ENCODE measurements around the gene TIMM17B. TPM values are rescaled to one million over a fixed set of nuclear protein-coding genes. Genes with fewer than 3 reads are reported as not detected.

TIMM17B gene
- total RNA-seq, 3 donors from 2014 or later (not counting 1 experiment from before 2014, with no cell fraction given) = 40.3 to 45.6 (median 44.5) TPM

GRCh38 chrX:48913605-48914366 lies 16.2 kb upstream of the TIMM17B start:
- WGBS (ENCODE audit: insufficient coverage) = 93% methylated on average over 4 of the region's 5 CpGs
- no peak overlapping the region for H3K4me3 ChIP-seq (ENCODE audit: low read length)

GRCh38 chrX:48911412-48912182 lies 14.0 kb upstream of the TIMM17B start, which contains the start of gene SLC35A2:
Gene SLC35A2 (minus strand): TSS chrX:48911646. CDS start chrX:48911636, 10 bp downstream.
- Histone ChIP-seq H3K4me3 (ENCODE audit: low read length) (peak within 1 kb of the TSS; percentile 68), H3K36me3 (ENCODE audit: control insufficient read depth, insufficient read depth, low read length) (peaks cover 39% of the 10 kb centered on the region), H3K27ac (ENCODE audit: low read length) (peak within 1 kb of the TSS; percentile 86), H3K27me3 (ENCODE audit: control insufficient read depth, insufficient read depth, low read length) (no peaks in the 10 kb centered on the region), H3K9me3 (ENCODE audit: control insufficient read depth, insufficient read depth, low read length) (no peaks in the 10 kb centered on the region), H3K4me1 (ENCODE audit: control insufficient read depth, insufficient read depth, low read length) (peaks cover 47% of the 10 kb centered on the region)
- no peaks in the 10 kb centered on the region for H3K9me3 Mint-ChIP-seq
- under 1% methylated on average over 60 of the region's 60 CpGs for WGBS (ENCODE audit: insufficient coverage)
- DNase-seq (peak; percentile 84 to 92), ATAC-seq (peak; percentile 75 to 87 (median 83))
- H3K4me3 Mint-ChIP-seq = peak within 1 kb of the TSS; percentile 92
- peaks cover 0 to 13% of the 10 kb centered on the region in 2 donors for H3K27me3 Mint-ChIP-seq (ENCODE audit: low read depth in 2 of 2)
- H3K36me3 Mint-ChIP-seq = no peaks in the 10 kb centered on the region
- intact Hi-C loops (cut with micrococcal nuclease) = loop anchor here (2.0 to 10.0 kb wide), 3 partner anchors 15 to 107 kb away; partner anchors contain the start of genes GRIPAP1, HDAC6, PQBP1 and TIMM17B
- peak within 1 kb of the TSS; percentile 94 to 97 for H3K27ac Mint-ChIP-seq
- H3K4me1 Mint-ChIP-seq = peaks cover 32 to 35% of the 10 kb centered on the region in 2 donors
- no peak for TF ChIP-seq CTCF (IDR thresholded peaks at IDR 0.05)

More at GRCh38 chrX:48913605-48914366, 16.2 kb upstream of the TIMM17B start:
- Mint-ChIP-seq H3K9me3 (no peaks in the 10 kb centered on the region), H3K36me3 (no peaks in the 10 kb centered on the region), H3K4me3 (peak overlapping the region; percentile 19), H3K27me3 (ENCODE audit: low read depth in 2 of 2) (peaks cover 0 to 13% of the 10 kb centered on the region in 2 donors), H3K27ac (peak overlapping the region; percentile 65 to 97), H3K4me1 (peaks cover 45 to 47% of the 10 kb centered on the region in 2 donors)
- Histone ChIP-seq H3K27ac (ENCODE audit: low read length) (peak overlapping the region; percentile 2), H3K9me3 (ENCODE audit: control insufficient read depth, insufficient read depth, low read length) (no peaks in the 10 kb centered on the region), H3K4me1 (ENCODE audit: control insufficient read depth, insufficient read depth, low read length) (peaks cover 58% of the 10 kb centered on the region), H3K36me3 (ENCODE audit: control insufficient read depth, insufficient read depth, low read length) (peaks cover 45% of the 10 kb centered on the region), H3K27me3 (ENCODE audit: control insufficient read depth, insufficient read depth, low read length) (no peaks in the 10 kb centered on the region)
- no peak for TF ChIP-seq CTCF (IDR thresholded peaks at IDR 0.05)
- DNase-seq (no peak), ATAC-seq (no peak)
- intact Hi-C loops (cut with micrococcal nuclease) = loop anchor here (10.0 kb wide), 2 partner anchors 91 to 109 kb away; partner anchors contain the start of genes GRIPAP1 and HDAC6

- under 1% methylated on average over 12 of the region's 12 CpGs for WGBS (ENCODE audit: insufficient coverage)
- ATAC-seq (peak in 2 of 3 donors; percentile 26 to 30), DNase-seq (no peak)
- intact Hi-C loops (cut with micrococcal nuclease) = loop anchor here (2.0 to 10.0 kb wide), 3 partner anchors 14 to 106 kb away; partner anchors contain the start of genes GRIPAP1, HDAC6, PQBP1 and TIMM17B
- Histone ChIP-seq H3K27ac (ENCODE audit: low read length) (peak overlapping the region; percentile 86), H3K4me3 (ENCODE audit: low read length) (peak overlapping the region; percentile 68), H3K36me3 (ENCODE audit: control insufficient read depth, insufficient read depth, low read length) (peaks cover 34% of the 10 kb centered on the region), H3K4me1 (ENCODE audit: control insufficient read depth, insufficient read depth, low read length) (peaks cover 42% of the 10 kb centered on the region), H3K27me3 (ENCODE audit: control insufficient read depth, insufficient read depth, low read length) (no peaks in the 10 kb centered on the region), H3K9me3 (ENCODE audit: control insufficient read depth, insufficient read depth, low read length) (no peaks in the 10 kb centered on the region)
- peak overlapping the region; percentile 92 for H3K4me3 Mint-ChIP-seq
- TF ChIP-seq CTCF (IDR thresholded peaks at IDR 0.05) = no peak
- peak overlapping the region; percentile 94 to 97 for H3K27ac Mint-ChIP-seq
- H3K27me3 Mint-ChIP-seq (ENCODE audit: low read depth in 2 of 2) = peaks cover 0 to 13% of the 10 kb centered on the region in 2 donors
- H3K36me3 Mint-ChIP-seq = no peaks in the 10 kb centered on the region
- no peaks in the 10 kb centered on the region for H3K9me3 Mint-ChIP-seq
- H3K4me1 Mint-ChIP-seq = peaks cover 32 to 35% of the 10 kb centered on the region in 2 donors
These were observed 13.4 kb upstream of the TIMM17B start for GRCh38 chrX:48910926-48911411.

Data from natural killer cell (primary cell).